Cardiac muscle cell (in vitro differentiated cells and primary cell): ENCODE measurements around the gene ZBTB40. TPM values are rescaled to one million over a fixed set of nuclear protein-coding genes. Genes with fewer than 3 reads are reported as not detected.

Source experiments
- DNase-seq, 2 donors: peaks; one replicate each; pipeline versions ENCODE4 v3.0.0 to v3.0.0-alpha.2; 2010 to 2017; ENCODE audit warnings: low read depth in 1 of 2, low spot score in 1 of 2
- H3K27ac ChIP-seq: fragments of 200-600 bp; sonication (generic); 2 replicates; pipeline ENCODE4 v1.5.1; 2016
- H3K27me3 ChIP-seq: fragments of 200-600 bp; sonication (generic); 2 replicates; pipeline ENCODE4 v1.6.0; 2016; ENCODE audit warnings: control low read depth
- H3K36me3 ChIP-seq: fragments of 200-600 bp; sonication (generic); 2 replicates; pipeline ENCODE4 v1.5.1; 2016; ENCODE audit warnings: control low read depth
- H3K4me1 ChIP-seq: fragments of 200-600 bp; sonication (generic); 2 replicates; pipeline ENCODE4 v1.8.1; 2017; ENCODE audit warnings: low read depth, mild to moderate bottlenecking, mixed run types
- H3K4me3 ChIP-seq: fragments of 200-600 bp; sonication (generic); 2 replicates; pipeline ENCODE4 v1.5.1; 2016; ENCODE audit warnings: mild to moderate bottlenecking
- H3K9me3 ChIP-seq: fragments of 200-600 bp; sonication (generic); 2 replicates; pipeline ENCODE4 v1.5.1; 2017; ENCODE audit warnings: low read depth, mild to moderate bottlenecking, control low read depth
- polyA plus RNA-seq: library from polyadenylated mRNA; unstranded; fragments of >200 nt; fragmentation: Nextera tagmentation; extraction: Ambion mirVana; gene quantifications from 2 replicates; pipeline ENCODE4 v1.2.1, GENCODE V29; 2016
- total RNA-seq: library from RNA; depleted of rRNA; stranded (reverse); fragments of >200 nt; gene quantifications from 2 replicates; pipeline ENCODE4 v1.2.3, GENCODE V29; 2016
- TF ChIP-seq, protein P1 (sequence below): IDR thresholded peaks from 2 replicates; pipeline ENCODE4 v1.5.1; 2012; ENCODE audit warnings: low read depth, mild to moderate bottlenecking, low read length

ZBTB40 gene
- total and polyA plus RNA-seq, 2 experiments from 2014 or later, result 8.3 to 18.1 TPM

DNA sequence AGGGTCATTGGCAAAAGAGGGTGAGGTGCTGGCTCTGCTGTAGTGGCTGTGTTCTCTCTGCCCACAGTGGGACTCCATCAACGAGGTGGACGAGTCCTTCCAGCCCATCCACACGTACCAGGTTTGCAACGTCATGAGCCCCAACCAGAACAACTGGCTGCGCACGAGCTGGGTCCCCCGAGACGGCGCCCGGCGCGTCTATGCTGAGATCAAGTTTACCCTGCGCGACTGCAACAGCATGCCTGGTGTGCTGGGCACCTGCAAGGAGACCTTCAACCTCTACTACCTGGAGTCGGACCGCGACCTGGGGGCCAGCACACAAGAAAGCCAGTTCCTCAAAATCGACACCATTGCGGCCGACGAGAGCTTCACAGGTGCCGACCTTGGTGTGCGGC is 124.5 kb downstream of the ZBTB40 start:
- Histone ChIP-seq H3K27me3 (no peaks in the 10 kb centered on the region), H3K27ac (no peak overlapping the region), H3K9me3 (no peaks in the 10 kb centered on the region), H3K4me1 (peaks cover 17% of the 10 kb centered on the region), H3K36me3 (no peaks in the 10 kb centered on the region), H3K4me3 (no peak overlapping the region)
- TF ChIP-seq, protein P1, sequence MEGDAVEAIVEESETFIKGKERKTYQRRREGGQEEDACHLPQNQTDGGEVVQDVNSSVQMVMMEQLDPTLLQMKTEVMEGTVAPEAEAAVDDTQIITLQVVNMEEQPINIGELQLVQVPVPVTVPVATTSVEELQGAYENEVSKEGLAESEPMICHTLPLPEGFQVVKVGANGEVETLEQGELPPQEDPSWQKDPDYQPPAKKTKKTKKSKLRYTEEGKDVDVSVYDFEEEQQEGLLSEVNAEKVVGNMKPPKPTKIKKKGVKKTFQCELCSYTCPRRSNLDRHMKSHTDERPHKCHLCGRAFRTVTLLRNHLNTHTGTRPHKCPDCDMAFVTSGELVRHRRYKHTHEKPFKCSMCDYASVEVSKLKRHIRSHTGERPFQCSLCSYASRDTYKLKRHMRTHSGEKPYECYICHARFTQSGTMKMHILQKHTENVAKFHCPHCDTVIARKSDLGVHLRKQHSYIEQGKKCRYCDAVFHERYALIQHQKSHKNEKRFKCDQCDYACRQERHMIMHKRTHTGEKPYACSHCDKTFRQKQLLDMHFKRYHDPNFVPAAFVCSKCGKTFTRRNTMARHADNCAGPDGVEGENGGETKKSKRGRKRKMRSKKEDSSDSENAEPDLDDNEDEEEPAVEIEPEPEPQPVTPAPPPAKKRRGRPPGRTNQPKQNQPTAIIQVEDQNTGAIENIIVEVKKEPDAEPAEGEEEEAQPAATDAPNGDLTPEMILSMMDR, result no peak
- DNase-seq, result no peak

- Histone ChIP-seq H3K4me3 (no peak overlapping the region), H3K36me3 (no peaks in the 10 kb centered on the region), H3K9me3 (no peaks in the 10 kb centered on the region), H3K27ac (no peak overlapping the region), H3K27me3 (no peaks in the 10 kb centered on the region), H3K4me1 (peaks cover 20% of the 10 kb centered on the region)
- no peak for DNase-seq
- TF ChIP-seq, protein P1, result no peak
Observed at GRCh38 chr1:22576617-22577016, 125.0 kb downstream of the ZBTB40 start.

GRCh38 chr1:22578732-22579361 is 127.2 kb downstream of the ZBTB40 start:
- H3K27me3 ChIP-seq, result no peaks in the 10 kb centered on the region
- no peaks in the 10 kb centered on the region for H3K9me3 ChIP-seq

GRCh38 chr1:22579541-22580155 is 128.0 kb downstream of the ZBTB40 start:
- Histone ChIP-seq H3K4me1 (peaks cover 40% of the 10 kb centered on the region), H3K27me3 (no peaks in the 10 kb centered on the region), H3K27ac (peak overlapping the region; percentile 62), H3K9me3 (no peaks in the 10 kb centered on the region), H3K36me3 (no peaks in the 10 kb centered on the region), H3K4me3 (no peak overlapping the region)
- TF ChIP-seq, protein P1, result no peak
- DNase-seq, result peak in 1 of 2 donors; percentile 77

More at GRCh38 chr1:22578732-22579361, 127.2 kb downstream of the ZBTB40 start:
- TF ChIP-seq, protein P1, result no peak
- H3K36me3 ChIP-seq, result no peaks in the 10 kb centered on the region
- H3K4me1 ChIP-seq, result peaks cover 40% of the 10 kb centered on the region
- no peak overlapping the region for H3K4me3 ChIP-seq
- peak overlapping the region; percentile 62 for H3K27ac ChIP-seq
- DNase-seq, result no peak

Other genes with a start within 250 kb of the ZBTB40 start
- gene EPHA8, start 111.6 kb downstream of the ZBTB40 start, total RNA-seq, result 5.1 and 10.9 TPM in 2 replicates
- gene EPHA8, start 111.6 kb downstream of the ZBTB40 start, polyA plus RNA-seq, result 4.7 and 13.2 TPM in 2 replicates
- not detected in 2 replicates for gene C1QA, start 184.8 kb downstream of the ZBTB40 start, total RNA-seq
- not detected in 2 replicates for gene C1QA, start 184.8 kb downstream of the ZBTB40 start, polyA plus RNA-seq
- not detected in 2 replicates for gene C1QC, start 191.8 kb downstream of the ZBTB40 start, total RNA-seq
- gene C1QC, start 191.8 kb downstream of the ZBTB40 start, polyA plus RNA-seq, result not detected in 2 replicates
- gene C1QB, start 201.4 kb downstream of the ZBTB40 start, total RNA-seq, result not detected in 2 replicates
- gene C1QB, start 201.4 kb downstream of the ZBTB40 start, polyA plus RNA-seq, result not detected in 2 replicates